Neural crest cell (in vitro differentiated cells): ENCODE results near the gene DLG1. TPM values are rescaled to one million over a fixed set of nuclear protein-coding genes. Genes with fewer than 3 reads are reported as not detected.

Experiments used
- DNase-seq: peaks from one replicate; pipeline ENCODE4 v3.0.0; 2021; ENCODE audit warnings: low read depth, mixed read lengths, low spot score
- H3K27ac Mint-ChIP-seq: one replicate; pipeline ENCODE4 v1.8.0; 2021; ENCODE audit warnings: mild to moderate bottlenecking, mixed read lengths; ENCODE audit not compliant: unreplicated experiment
- H3K27me3 Mint-ChIP-seq: 2 replicates; pipeline ENCODE4 v1.8.0; 2021; ENCODE audit warnings: low read depth, mild to moderate bottlenecking, mixed read lengths
- H3K36me3 Mint-ChIP-seq: 2 replicates; pipeline ENCODE4 v1.8.0; 2021; ENCODE audit warnings: low read depth, mild to moderate bottlenecking, mixed read lengths
- H3K4me1 Mint-ChIP-seq: 2 replicates; pipeline ENCODE4 v1.8.0; 2021; ENCODE audit warnings: mixed read lengths
- H3K4me3 Mint-ChIP-seq: one replicate; pipeline ENCODE4 v1.8.0; 2021; ENCODE audit warnings: mild to moderate bottlenecking, mixed read lengths
- H3K9me3 Mint-ChIP-seq: 2 replicates; pipeline ENCODE4 v1.8.0; 2021; ENCODE audit warnings: mixed read lengths
- CTCF ChIP-seq: fragments of 200-600 bp; sonication (generic); conservative IDR thresholded peaks from 2 replicates; pipeline ENCODE4 v1.5.0; 2021; ENCODE audit warnings: antibody characterized with exemption, mild to moderate bottlenecking
- total RNA-seq: library from RNA; stranded (reverse); gene quantifications from 2 replicates; pipeline ENCODE4 v1.2.1, GENCODE V29; 2021

DLG1 gene
- total RNA-seq, 1 donor from 2014 or later = 95.5 TPM

- H3K4me3 Mint-ChIP-seq = no peak overlapping the region
- TF ChIP-seq CTCF = no peak
- H3K27me3 Mint-ChIP-seq = peaks cover 2% of the 10 kb centered on the region
- no peaks in the 10 kb centered on the region for H3K36me3 Mint-ChIP-seq
- peaks cover 23% of the 10 kb centered on the region for H3K4me1 Mint-ChIP-seq
- DNase-seq = no peak
- no peaks in the 10 kb centered on the region for H3K9me3 Mint-ChIP-seq
- no peak overlapping the region for H3K27ac Mint-ChIP-seq
Observed at GRCh38 chr3:197306374-197307086, 8.1 kb upstream of the DLG1 start.

- H3K27me3 Mint-ChIP-seq = peaks cover 4% of the 10 kb centered on the region
- H3K4me3 Mint-ChIP-seq = no peak overlapping the region
- no peak for TF ChIP-seq CTCF
- DNase-seq = no peak
- peaks cover 23% of the 10 kb centered on the region for H3K4me1 Mint-ChIP-seq
- H3K27ac Mint-ChIP-seq = no peak overlapping the region
- no peaks in the 10 kb centered on the region for H3K9me3 Mint-ChIP-seq
- H3K36me3 Mint-ChIP-seq = no peaks in the 10 kb centered on the region
Observed at GRCh38 chr3:197305854-197306253, 7.4 kb upstream of the DLG1 start.

- no peak for DNase-seq
- Mint-ChIP-seq H3K4me1 (peaks cover 23% of the 10 kb centered on the region), H3K36me3 (no peaks in the 10 kb centered on the region), H3K9me3 (no peaks in the 10 kb centered on the region), H3K27ac (no peak overlapping the region), H3K27me3 (peaks cover 16% of the 10 kb centered on the region), H3K4me3 (peak overlapping the region; percentile 1)
- TF ChIP-seq CTCF = no peak
Observed at GRCh38 chr3:197303452-197303851, 5.0 kb upstream of the DLG1 start.

- peaks cover 22% of the 10 kb centered on the region for H3K4me1 Mint-ChIP-seq
- H3K36me3 Mint-ChIP-seq = no peaks in the 10 kb centered on the region
- no peaks in the 10 kb centered on the region for H3K9me3 Mint-ChIP-seq
- no peak overlapping the region for H3K4me3 Mint-ChIP-seq
- no peak for TF ChIP-seq CTCF
- no peak for DNase-seq
- peaks cover 16% of the 10 kb centered on the region for H3K27me3 Mint-ChIP-seq
- H3K27ac Mint-ChIP-seq = no peak overlapping the region
Observed at GRCh38 chr3:197302696-197303341, 4.4 kb upstream of the DLG1 start.

GRCh38 chr3:197302033-197302432 is 3.6 kb upstream of the DLG1 start:
- TF ChIP-seq CTCF = no peak
- peak overlapping the region; percentile 20 for H3K4me3 Mint-ChIP-seq
- H3K36me3 Mint-ChIP-seq = no peaks in the 10 kb centered on the region
- DNase-seq = no peak
- H3K27ac Mint-ChIP-seq = no peak overlapping the region
- H3K27me3 Mint-ChIP-seq = peaks cover 16% of the 10 kb centered on the region
- H3K4me1 Mint-ChIP-seq = peaks cover 26% of the 10 kb centered on the region
- no peaks in the 10 kb centered on the region for H3K9me3 Mint-ChIP-seq
